HepG2 (cell line): Measurements from ENCODE around the gene POLA1.

Experiments used
- CTCF ChIP-seq: sonication (generic); formaldehyde crosslinking; IDR thresholded peaks from 2 replicates; pipeline ENCODE4 v1.5.0; 2020; ENCODE audit warnings: mild to moderate bottlenecking, missing genetic modification reagents, moderate library complexity
- EZH2 ChIP-seq: conservative IDR thresholded peaks from 2 replicates; pipeline ENCODE4 v1.6.1; 2012; ENCODE audit warnings: mild to moderate bottlenecking, low read depth, low read length, moderate library complexity
- HOXA3 ChIP-seq: sonication (generic); formaldehyde crosslinking; IDR thresholded peaks from 2 replicates; pipeline ENCODE4 v1.5.0; 2020; ENCODE audit warnings: missing genetic modification reagents
- MLXIP ChIP-seq: sonication (generic); formaldehyde crosslinking; IDR thresholded peaks from 2 replicates; pipeline ENCODE4 v1.9.0; 2021; ENCODE audit warnings: missing genetic modification reagents, borderline replicate concordance
- NCOA5 ChIP-seq: sonication (generic); formaldehyde crosslinking; IDR thresholded peaks from 2 replicates; pipeline ENCODE4 v1.4.0; 2020; ENCODE audit warnings: missing genetic modification reagents
- POLR2A ChIP-seq, 2 experiments: IDR thresholded peaks; 2 replicates each; pipeline ENCODE4 v1.6.1; 2011; ENCODE audit warnings: low read depth in 2 of 2, low read length in 2 of 2, mild to moderate bottlenecking in 1 of 2, moderate library complexity in 1 of 2; ENCODE audit not compliant: insufficient read depth in 1 of 2
- POLR2AphosphoS5 ChIP-seq: IDR thresholded peaks from 2 replicates; pipeline ENCODE4 v1.6.1; 2012; ENCODE audit warnings: low read depth, low read length
- RNF2 ChIP-seq: fragments of 450-650 bp; conservative IDR thresholded peaks from 2 replicates; pipeline ENCODE4 v1.6.1; 2016; ENCODE audit warnings: low read depth
- SP1 ChIP-seq, 2 experiments: fragments of 450-650 bp in 1 of 2; sonication (generic) in 1 of 2; formaldehyde crosslinking in 1 of 2; IDR thresholded peaks; 2 replicates each; pipeline versions ENCODE4 v1.4.0 to v1.6.1; 2016 to 2020; ENCODE audit warnings: missing genetic modification reagents in 1 of 2
- ZBTB3 ChIP-seq: sonication (generic); formaldehyde crosslinking; IDR thresholded peaks from 2 replicates; pipeline ENCODE4 v1.4.0; 2020; ENCODE audit warnings: low read depth, mild to moderate bottlenecking, moderate library complexity, missing genetic modification reagents, borderline replicate concordance
- ZNF329 ChIP-seq: sonication (generic); formaldehyde crosslinking; IDR thresholded peaks from 2 replicates; pipeline ENCODE4 v1.9.0; 2021; ENCODE audit warnings: low read depth, mild to moderate bottlenecking, missing genetic modification reagents
- ZNF746 ChIP-seq: sonication (generic); formaldehyde crosslinking; IDR thresholded peaks from 2 replicates; pipeline ENCODE4 v1.8.0; 2022; ENCODE audit warnings: mild to moderate bottlenecking, missing genetic modification reagents
- ZNF879 ChIP-seq: sonication (generic); formaldehyde crosslinking; IDR thresholded peaks from 2 replicates; pipeline ENCODE4 v1.8.1; 2023; ENCODE audit warnings: missing genetic modification reagents

GRCh38 chrX:25005382-25006185 is 311.9 kb downstream of the POLA1 start:
- TF ChIP-seq POLR2AphosphoS5 = no peak
- TF ChIP-seq NCOA5 (CRISPR knock-in tag) = no peak
- no peak for TF ChIP-seq ZNF879
- TF ChIP-seq HOXA3 (CRISPR knock-in tag) = no peak
- no peak for TF ChIP-seq EZH2
- no peak for TF ChIP-seq MLXIP (CRISPR knock-in tag)
- no peak for TF ChIP-seq ZNF746 (CRISPR knock-in tag)
- no peak for TF ChIP-seq ZBTB3
- TF ChIP-seq RNF2 = no peak
- TF ChIP-seq CTCF = no peak
- TF ChIP-seq ZNF329 (CRISPR knock-in tag) = no peak
- no peak for TF ChIP-seq SP1 (IDR thresholded peaks at IDR 0.05)
- TF ChIP-seq SP1 (CRISPR knock-in tag; IDR thresholded peaks at IDR 0.05) = no peak
- TF ChIP-seq POLR2A (IDR thresholded peaks at IDR 0.05; ENCODE audit: insufficient read depth in 1 of 2, low read depth in 2 of 2, low read length in 2 of 2) = no peak
